GM12873 (cell line): ENCODE data around the gene GSC.

Source experiments
- CTCF ChIP-seq: IDR thresholded peaks from 2 replicates; pipeline ENCODE4 v1.5.1; 2012; ENCODE audit warnings: low read depth, mild to moderate bottlenecking, moderate library complexity, low read length, control low read depth; ENCODE audit not compliant: insufficient read depth; ENCODE audit errors: missing control alignments

Gene GSC

GRCh38 chr14:94771158-94771905, 1.4 kb upstream of the GSC start:
- no peak for TF ChIP-seq CTCF

- no peak for TF ChIP-seq CTCF
These were observed 873 bp upstream of the GSC start for GRCh38 chr14:94770815-94771157.

GRCh38 chr14:94770251-94770749, 387 bp upstream of the GSC start:
- TF ChIP-seq CTCF: no peak

GRCh38 chr14:94768521-94769390, 1.2 kb downstream of the GSC start:
- TF ChIP-seq CTCF: no peak

- TF ChIP-seq CTCF: no peak
These were observed 1.8 kb downstream of the GSC start for GRCh38 chr14:94768141-94768520.

GRCh38 chr14:94767321-94767878, 2.5 kb downstream of the GSC start:
- no peak for TF ChIP-seq CTCF

- TF ChIP-seq CTCF: no peak
These were observed 5.3 kb downstream of the GSC start for GRCh38 chr14:94764573-94764972.
